Measurements from ENCODE around the gene FUT8. TPM values are rescaled to one million over a fixed set of nuclear protein-coding genes. Genes with fewer than 3 reads are reported as not detected.

Gene FUT8
- polyA plus RNA-seq, 1 of the 3 experiments (the other 2 are of a cell fraction) = 31.7 TPM

GRCh38 chr14:65685572-65685971, 273.0 kb downstream of the FUT8 start (continued):
- TF ChIP-seq USF2 (IDR thresholded peaks at IDR 0.05; ENCODE audit: borderline replicate concordance, low read depth, low read length) (no peak), FOXM1 (IDR thresholded peaks at IDR 0.05; ENCODE audit: low read depth) (no peak)

- POLR2A ChIA-PET = no interaction called here
- CTCF ChIA-PET = no interaction called here
- Histone ChIP-seq H3K36me3 (replicated peaks in 1 of 2; ENCODE audit: control insufficient read depth in 1 of 2, insufficient read depth in 2 of 2, low read length in 1 of 2) (peaks cover 0 to 8% of the 10 kb centered on the region in 2 experiments), H3F3A (replicated peaks; ENCODE audit: insufficient read depth) (no peaks in the 10 kb centered on the region), H3K27ac (ENCODE audit: low read depth in 2 of 2, low read length in 1 of 2) (no peak overlapping the region), H3K9me3 (no peaks in the 10 kb centered on the region), H3K4me3 (ENCODE audit: low read depth in 2 of 2, low read length in 1 of 2) (no peak overlapping the region), H4K20me1 (ENCODE audit: insufficient read depth) (no peaks in the 10 kb centered on the region), H3K79me2 (ENCODE audit: insufficient read depth) (0 out of 2 replicates have a peak, but pooled peaks cover 8% of the 10 kb centered on the region), H3K9ac (no peak overlapping the region), H2AFZ (ENCODE audit: low read depth) (no peak overlapping the region), H3K4me1 (ENCODE audit: control insufficient read depth in 1 of 2, insufficient read depth in 2 of 2, low read depth in 1 of 2, low read length in 1 of 2) (no peaks in the 10 kb centered on the region), H3K27me3 (ENCODE audit: insufficient read depth) (no peaks in the 10 kb centered on the region), H3K4me2 (no peak overlapping the region), H3K9me2 (no peaks in the 10 kb centered on the region)
- DNase-seq = no peak
- TF ChIP-seq NRF1 (IDR thresholded peaks at IDR 0.05; ENCODE audit: low read depth, low read length) (no peak), GATA2 (CRISPR knock-in tag; IDR thresholded peaks at IDR 0.05) (no peak), RCOR1 (IDR thresholded peaks at IDR 0.05; ENCODE audit: low read length) (no peak), USF2 (IDR thresholded peaks at IDR 0.05; ENCODE audit: borderline replicate concordance, low read depth, low read length) (no peak), FOXM1 (IDR thresholded peaks at IDR 0.05; ENCODE audit: low read depth) (no peak), NFIC (IDR thresholded peaks at IDR 0.05; ENCODE audit: borderline replicate concordance) (no peak), CHD2 (IDR thresholded peaks at IDR 0.05; ENCODE audit: low read length, partially characterized antibody) (no peak), GABPA (IDR thresholded peaks at IDR 0.05; ENCODE audit: low read depth) (no peak), MXI1 (IDR thresholded peaks at IDR 0.05; ENCODE audit: low read depth, low read length) (no peak), SMC3 (IDR thresholded peaks at IDR 0.05; ENCODE audit: low read depth, low read length) (no peak), ELF1 (IDR thresholded peaks at IDR 0.05) (no peak), EZH2phosphoT487 (IDR thresholded peaks at IDR 0.05; ENCODE audit: borderline replicate concordance, low read depth) (no peak), YY1 (IDR thresholded peaks at IDR 0.05; ENCODE audit: low read depth) (no peak), TAF1 (IDR thresholded peaks at IDR 0.05; ENCODE audit: borderline replicate concordance, low read depth, low read length) (no peak), RAD21 (IDR thresholded peaks at IDR 0.05; ENCODE audit: low read length) (no peak), RFX5 (IDR thresholded peaks at IDR 0.05; ENCODE audit: low read length) (no peak), POLR2AphosphoS5 (IDR thresholded peaks at IDR 0.05; ENCODE audit: low read depth, low read length) (no peak), MEF2A (IDR thresholded peaks at IDR 0.05; ENCODE audit: borderline replicate concordance, low read depth) (no peak)
These were observed 274.2 kb downstream of the FUT8 start for GRCh38 chr14:65686761-65687160.
